GM21786 (cell line): Measurements from ENCODE around the gene LCE2D.

ENCODE experiments used
- ATAC-seq: cut with Tn5 transposase; IDR thresholded peaks from one replicate; pipeline ENCODE4 v1.9.1; 2021; ENCODE audit not compliant: unreplicated experiment

LCE2D gene

GRCh38 chr1:152697701-152698600, 34.8 kb downstream of the LCE2D start, which contains the start of gene LCE2A:
LCE2A (plus strand) TSS chr1:152698345; CDS start chr1:152698902, 557 bp downstream.
- ATAC-seq, result no peak

- ATAC-seq, result no peak
Measured at GRCh38 chr1:152699746-152700145, 36.6 kb downstream of the LCE2D start.

GRCh38 chr1:152707860-152708259, 44.7 kb downstream of the LCE2D start, which contains the start of gene LCE4A:
LCE4A (plus strand) TSS chr1:152708160; CDS start chr1:152709076, 916 bp downstream.
- no peak for ATAC-seq
